Measurements from ENCODE around the gene GMDS.
A peak's percentile ranks its signal among the peaks of the same experiment; 100 is the strongest.

GMDS gene

DNA sequence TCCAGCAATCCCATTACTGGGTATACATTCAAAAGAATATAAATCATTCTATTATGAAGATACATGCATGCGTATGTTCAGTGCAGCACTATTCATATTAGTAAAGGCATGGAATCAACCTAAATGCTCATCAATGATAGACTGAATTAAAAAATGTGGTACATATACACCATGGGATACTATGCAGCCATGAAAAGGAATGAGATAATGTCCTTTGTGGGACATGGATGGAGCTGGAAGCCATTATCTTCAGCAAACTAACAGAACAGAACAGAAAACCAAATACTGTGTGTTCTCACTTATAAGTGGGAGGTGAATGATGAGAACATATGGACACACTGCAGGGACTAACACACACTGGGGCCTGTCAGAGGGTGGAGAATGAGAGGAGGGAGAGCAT is 261.6 kb downstream of the GMDS start:
- no peak for DNase-seq

DNA sequence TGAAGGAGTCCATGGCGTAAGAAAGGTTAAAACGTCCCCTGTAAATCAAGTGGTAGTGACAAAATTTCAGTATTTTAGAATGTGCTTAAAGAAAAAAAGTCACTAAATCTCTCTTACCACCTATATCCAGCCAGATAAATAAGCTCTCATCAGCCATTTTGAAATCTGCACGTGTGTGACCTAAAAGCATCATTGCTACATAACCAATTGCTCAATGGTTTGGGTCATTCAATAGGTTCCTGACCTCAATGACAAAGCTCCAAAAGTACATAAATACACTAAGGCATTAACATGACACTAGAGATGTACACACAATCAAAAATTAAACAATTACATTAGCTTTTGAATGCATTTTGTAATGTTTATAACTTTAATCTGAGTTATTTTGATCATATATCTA is 272.4 kb downstream of the GMDS start:
- no peak for DNase-seq

DNA sequence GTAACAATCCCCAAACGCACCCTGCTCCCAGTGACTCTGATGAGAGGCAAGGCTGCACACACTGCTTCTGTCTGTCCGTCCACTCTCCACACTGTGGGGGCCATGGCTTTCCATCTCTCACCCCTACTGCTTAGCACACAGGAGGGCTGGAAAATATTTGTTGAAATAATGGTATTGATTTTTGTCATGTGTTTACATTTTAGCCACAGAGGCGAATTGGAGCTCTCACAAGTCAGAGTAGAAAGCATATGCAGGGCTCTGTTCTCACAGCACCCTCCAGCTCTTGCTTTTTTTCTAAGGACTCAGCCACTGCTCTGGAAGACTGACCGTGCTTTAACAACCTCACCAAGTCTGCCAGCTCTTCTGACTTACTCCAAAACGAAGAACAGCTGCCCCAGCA is 273.8 kb downstream of the GMDS start:
- DNase-seq: no peak

DNA sequence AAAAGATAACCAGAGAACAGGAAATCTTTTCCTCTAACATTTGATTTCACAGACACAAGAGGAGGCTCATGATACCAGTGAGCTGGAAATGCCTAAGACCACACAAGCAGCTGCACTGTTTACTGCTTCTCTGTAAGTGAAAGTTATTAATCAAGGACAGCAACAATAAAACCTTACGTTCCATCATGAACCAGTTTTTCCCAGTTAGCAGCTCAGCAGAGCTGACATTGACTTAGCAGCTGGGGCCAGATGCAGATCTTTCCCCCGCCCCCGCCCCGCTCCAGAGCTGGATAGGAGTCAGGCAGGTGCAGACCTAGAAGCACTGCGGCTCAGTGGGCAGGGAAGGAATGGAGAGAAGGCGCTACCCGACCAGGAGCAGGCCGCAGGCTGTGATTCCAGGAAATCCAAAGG is 275.2 kb downstream of the GMDS start:
- no peak for DNase-seq

DNA sequence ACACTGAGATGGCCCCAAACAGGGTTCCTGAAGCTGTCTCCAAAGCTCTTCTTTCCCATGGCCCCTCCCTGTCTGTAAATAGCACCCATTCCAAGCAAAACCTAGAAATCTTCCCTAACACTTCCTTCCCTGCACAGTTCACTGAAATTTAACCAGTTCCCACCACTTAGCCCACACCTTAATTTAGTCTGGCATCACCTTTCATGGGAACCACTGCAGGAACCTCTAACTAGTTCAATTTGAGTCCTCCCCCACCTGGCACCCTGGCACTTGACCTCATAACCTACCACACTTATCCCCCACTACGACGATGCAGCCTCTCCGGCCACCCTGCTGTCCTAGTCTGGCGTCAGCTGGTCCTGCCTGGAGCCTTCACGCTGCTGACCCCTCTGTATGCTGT is 278.7 kb downstream of the GMDS start:
- DNase-seq: no peak

DNA sequence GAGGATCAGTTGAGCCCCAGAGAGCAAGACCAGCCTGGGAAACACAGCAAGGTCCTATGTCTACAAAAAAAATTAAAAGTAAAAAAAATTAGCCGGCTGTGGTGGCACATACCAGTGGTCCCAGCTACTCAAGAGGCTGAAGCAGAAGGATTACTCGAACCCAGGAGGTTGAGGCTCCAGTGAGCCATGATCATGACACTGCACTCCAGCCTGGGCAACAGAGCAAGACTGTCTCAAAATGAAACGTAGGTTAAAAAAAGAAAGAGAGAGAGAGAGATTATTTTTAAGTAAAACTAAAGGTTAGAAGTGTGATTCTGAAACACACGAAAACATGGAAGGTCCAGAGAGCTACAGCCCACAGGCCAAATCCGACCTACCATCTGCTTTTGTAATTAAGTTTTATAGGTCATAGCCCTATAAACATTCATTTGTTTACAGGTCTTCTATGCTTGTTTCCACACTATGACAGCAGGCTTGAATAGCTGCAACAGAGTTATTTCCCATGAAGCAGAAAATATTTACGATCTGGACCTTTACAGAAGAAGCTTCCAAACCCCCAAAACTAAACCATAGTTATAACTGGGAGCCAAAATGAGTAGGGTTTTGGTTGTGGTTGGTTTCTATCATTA is 279.7 kb downstream of the GMDS start:
- DNase-seq: no peak

DNA sequence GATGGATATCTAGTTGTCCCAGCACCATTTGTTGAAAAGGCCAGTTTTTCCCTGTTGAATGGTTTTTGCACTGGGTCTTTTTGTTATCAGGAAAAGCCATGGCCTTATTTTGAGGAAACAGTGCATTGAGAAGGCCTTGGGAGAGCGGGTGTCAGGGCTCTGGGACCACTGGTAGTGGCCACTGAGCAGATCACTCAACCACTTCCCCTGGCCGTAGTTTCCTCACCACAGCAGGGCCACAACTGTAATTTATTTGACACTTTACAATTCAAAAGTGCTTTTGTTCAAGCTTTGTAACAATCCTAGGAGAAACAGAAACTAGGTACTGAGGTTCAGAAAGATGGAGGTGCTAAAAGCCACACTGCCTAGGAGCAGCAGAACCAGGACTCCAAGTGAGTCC is 281.8 kb downstream of the GMDS start:
- no peak for DNase-seq

DNA sequence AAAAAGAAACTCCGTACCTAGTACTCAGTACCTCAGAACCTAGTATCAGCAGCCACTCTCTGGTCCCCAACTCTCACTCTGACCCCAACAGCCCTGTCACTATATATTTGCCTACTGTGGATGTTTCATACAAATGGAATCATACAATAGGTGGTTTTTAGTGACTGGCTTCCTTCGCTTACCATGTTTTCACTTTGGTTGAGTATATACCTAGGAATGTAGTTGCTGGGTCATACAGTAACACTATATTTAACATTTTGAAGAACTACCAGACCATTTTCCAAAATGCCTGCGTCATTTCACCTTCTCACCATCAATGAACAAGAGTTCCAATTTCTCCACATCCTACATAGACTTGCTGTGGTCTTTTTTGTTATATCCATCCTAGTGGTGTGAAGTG is 283.2 kb downstream of the GMDS start:
- no peak for DNase-seq

DNA sequence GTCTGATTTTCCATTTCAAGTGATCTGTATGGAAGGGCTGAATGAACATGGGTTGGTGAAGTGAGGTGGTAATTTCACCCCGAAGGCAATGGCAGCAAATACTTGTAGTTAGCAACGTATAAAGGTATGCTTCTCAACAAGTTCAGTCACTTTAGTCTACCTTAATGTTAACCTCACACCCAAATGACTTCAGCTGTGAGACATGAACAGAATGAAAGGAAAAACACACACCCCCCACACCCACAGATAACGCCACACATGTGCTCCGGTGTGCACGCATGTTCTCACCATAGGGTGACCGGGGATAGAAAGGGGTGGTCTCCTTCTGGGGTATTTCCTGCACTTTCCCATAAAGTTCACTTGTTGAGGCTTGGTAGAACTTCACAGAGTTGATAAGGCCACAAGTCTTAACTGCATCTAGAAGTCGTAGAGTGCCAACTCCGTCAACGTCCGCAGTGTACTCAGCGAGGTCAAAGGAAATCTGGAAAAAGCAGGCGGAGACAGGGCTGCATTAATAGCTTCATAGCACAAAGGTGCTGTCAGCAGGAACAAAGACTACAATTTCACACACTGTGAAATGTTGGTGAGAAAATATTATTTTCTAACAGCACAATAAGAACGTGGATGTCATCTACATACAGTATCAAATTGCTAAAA is 284.8 kb downstream of the GMDS start:
- no peak for DNase-seq

DNA sequence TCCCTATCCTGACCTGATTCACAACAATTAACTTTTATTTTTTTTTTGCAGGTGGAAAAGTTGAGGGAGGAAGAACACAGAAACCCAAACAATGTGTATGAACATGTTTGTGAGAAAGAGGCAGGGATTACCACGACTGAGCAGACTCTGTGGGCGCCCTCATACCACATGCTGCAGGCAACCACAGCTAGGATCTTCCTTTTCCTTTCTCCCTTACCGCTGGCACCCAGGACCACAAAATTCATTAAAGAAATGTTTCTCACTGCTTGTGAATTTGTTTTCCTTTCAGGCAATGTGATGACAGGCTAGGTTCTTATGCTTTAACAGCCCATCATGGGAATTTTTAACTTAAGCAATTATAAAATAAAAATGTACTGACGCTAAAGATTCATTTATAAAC is 287.1 kb downstream of the GMDS start:
- no peak for DNase-seq

DNA sequence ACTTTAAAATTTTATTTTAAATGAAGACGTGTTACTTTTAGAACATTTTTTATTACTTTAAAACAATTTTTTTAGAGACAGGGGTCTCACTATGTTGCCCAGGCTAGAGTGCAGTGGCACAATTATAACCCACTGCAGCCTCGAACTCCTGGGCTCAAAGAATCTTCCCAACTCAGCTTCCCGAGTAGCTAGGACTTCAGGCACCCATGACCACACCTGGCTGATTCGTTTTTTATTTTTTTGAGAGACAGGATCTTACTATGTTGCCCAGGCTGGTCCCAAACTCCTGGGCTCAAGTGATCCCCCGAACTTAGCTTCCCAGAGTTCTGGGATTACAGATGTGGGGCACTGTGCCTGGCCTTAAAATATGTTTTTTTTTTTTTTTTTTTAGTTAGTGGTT is 287.7 kb downstream of the GMDS start:
- DNase-seq: no peak

DNA sequence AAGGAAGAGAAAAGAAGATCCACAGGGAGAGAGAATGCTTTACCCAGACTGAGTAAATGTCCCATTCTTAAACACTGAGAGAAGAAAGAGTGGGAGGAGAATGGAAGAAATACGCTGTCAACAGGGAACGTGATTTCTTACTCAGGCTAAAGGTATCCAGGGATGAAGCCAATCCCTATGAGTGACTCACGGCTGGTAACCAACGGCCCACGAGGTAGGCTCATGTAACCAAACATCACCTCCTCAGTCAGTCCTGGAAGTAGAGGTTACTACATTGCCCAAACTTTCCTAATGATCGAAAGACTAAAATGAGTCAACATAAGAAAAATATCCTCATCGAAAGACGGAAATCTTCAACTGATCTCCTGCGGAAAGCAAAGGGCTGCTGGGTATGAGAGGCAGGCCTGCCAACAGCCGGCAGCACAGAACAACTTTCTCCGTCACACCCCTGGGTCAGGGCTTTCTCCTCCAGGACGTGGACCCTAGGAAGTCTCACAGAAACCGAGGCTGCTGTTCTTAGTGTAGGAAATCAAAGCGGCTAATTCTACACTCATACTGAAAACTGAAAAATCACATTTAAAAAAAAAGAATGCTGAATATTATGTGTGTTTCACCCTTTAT is 292.6 kb downstream of the GMDS start:
- no peak for DNase-seq

DNA sequence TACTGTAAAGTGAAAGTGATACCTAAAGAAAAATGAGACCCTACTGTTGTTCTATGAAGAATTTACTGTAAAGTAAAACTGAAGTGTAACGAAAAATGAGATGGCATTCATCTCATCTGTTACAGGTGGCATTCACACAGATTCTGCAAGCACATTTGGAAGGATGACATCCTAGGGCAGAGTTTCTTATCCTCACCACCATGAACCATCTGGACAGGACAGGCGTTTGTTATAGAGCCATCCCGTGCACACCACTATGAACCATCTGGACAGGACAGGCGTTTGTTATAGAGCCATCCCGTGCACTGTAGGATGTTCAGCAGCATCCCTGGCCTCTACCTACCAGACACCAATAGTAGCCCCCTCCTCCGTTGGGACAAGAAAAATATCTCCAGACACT is 294.8 kb downstream of the GMDS start:
- peak in 1 of 14 donors; percentile 38 for DNase-seq

DNA sequence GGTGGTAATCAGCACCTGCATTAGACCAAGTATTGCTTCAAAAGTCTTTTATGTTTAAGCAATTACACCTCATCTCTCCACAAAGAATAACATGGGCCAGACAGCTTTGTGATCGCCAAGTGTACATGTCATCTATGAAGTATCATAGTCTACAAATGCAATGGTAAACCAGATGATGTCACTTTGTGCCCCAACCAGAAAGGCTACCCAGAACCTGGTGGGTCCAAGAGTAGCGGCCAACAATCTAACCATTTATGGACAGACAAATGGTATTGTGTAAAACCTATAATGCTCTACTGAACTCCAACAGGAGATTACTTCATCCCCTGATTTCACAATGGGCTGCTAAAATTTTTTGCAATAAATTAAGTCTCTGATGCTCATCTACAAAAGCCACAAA is 295.9 kb downstream of the GMDS start:
- no peak for DNase-seq

DNA sequence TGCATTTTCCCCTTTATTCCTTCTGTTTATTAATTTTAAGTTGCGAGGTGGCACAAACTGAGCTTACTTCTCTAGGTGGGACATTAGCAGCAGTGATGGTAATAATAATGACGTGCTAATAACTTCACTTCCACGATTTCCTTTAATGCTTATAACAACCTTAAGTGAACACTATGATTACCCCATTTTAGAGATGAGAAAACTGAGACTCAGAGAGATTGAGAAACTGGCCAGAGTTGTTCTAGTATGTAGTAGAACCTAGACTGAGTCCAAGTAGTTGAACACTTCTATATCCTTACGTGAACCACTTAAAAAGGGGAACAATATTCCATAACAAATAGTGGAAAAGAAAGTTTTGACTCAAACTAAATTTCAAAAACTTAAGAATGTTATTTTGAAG is 297.5 kb downstream of the GMDS start:
- DNase-seq: no peak

DNA sequence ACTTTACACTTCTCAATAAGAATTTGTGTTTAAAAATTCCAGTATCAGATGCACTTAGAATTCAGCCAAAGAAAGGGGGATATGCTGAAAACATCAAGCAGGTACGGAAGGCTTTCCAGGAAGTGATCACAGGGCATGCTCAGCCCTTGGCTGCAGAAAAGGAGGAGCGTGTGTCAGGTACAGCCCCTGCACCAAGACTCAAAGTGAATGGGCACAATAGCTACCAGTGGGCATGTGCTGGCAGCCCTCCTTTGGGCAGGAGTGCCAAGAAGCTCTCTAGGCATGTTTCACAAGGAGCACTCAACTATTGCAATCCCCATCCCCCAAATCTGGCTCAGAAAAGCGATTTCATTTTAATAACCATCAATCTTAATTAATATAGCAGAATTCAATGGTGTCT is 298.8 kb downstream of the GMDS start:
- DNase-seq: no peak

DNA sequence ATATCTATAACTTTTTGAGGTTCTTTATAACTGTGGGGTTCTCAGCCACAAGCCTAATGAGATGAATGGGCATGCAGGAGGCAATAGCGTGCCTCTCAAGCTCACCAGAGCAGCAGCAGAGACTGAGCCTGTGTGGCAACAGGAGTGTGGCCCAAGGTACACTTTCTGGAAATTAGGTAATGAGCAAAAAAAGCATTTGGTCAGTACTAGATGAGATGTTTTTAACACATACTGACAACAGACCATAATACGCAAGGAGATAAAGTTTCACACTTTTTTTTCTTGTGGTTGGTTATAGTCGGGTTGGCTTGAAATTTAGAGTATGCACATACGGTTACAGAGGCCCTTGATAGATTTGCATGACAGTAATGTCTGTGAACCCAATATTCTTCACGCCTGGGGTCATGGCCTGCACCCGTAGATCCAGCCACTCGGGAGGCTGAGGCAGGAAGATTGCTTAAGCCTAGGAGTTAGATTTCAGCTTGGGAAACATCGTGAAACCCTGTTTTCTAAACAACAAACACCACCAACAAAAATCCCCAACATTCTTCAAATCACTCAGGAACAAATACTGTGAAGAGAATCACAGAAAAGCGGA is 300.1 kb downstream of the GMDS start:
- DNase-seq: no peak

DNA sequence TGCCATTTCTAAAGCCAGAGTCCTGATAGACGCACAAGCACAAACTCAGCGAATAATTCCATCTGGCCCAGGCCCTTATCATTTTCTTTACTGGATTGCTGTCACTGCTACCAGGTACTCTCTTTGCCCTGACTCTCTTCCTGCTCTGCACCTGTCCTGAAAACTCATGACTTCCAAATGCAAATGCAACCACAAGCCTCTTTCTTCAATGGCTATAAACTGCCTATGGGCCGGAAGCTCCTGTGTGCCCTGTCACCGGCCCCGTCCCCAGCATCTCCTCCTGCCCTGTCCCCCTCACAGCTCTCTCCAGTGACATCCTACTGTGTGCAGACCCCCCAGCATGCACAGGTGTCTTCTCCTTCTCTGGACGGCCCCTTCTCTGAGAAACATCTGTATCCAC is 302.6 kb downstream of the GMDS start:
- DNase-seq: no peak

DNA sequence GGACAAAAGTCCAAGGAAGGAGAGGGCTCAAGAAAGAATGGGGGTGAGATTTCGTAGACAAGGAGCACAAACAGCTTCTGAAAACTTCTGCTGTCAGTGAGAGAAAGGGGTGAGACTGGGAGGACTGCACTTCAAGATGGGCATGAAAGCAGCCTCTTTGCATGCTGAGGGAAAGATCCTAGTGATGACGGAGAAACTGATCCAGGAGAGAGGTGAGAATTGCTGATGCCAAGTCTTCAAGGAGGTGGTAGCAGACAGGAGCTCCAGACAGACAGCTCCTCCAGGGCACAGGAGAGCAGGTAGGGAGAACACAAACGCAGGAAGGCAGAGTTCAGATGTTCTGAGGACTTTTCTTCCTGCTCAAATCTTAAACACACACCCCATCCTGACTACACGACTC is 303.9 kb downstream of the GMDS start:
- DNase-seq: no peak

DNA sequence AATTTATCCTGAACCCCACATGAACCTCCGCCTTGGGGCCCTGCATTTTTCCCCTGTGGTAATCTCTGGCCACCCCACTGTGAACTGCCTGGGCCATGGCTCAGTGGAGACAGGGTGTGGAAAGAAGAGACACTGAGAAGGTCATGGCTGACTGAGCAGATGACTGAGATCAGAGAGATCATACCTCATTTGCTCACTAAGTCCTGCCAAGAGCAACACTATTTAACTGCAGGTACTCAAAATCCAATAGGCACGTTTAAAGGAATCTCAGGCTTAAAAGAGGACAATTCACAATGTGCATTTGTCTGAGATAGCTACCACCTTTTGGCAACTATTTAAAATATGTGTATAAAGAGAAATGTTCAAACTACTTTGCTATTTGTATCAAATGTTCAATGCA is 305.0 kb downstream of the GMDS start:
- DNase-seq: no peak

DNA sequence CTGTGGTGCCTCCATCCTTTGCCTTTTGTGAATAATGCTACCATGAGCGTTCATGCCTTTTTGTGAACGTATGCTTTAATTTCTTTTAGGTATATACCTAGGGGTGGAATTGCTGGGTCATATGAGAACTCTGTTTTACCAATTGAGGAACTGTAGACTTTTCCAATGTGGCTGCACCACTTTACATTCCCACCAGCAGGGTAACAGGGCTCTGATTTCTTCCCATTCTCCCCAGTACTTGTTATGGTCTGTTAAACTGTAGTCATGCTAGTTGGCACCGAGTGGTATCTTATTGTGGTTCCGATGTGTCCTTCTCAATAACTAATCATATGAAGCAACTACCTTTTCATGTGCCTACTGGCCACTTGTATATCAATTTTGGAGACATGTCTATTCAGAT is 312.1 kb downstream of the GMDS start:
- DNase-seq: no peak

DNA sequence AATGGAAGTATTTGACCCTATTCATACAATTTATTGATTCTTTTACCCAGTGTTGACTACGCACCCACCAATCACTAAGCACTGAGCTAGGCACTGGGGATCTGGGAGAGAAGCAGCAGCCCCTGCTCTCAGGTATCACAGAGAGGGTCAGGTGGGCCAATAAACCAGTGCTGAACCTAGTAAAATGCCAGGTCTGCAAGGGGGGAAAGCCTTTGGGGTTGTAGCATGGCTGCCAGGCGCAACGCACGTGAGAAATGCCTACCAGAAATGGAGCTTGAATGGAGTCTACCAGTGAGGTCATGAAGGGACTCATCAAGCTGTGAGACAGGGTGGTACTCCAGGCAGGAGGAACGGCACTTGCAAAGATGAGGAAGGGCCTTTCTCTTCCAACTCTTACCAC is 313.6 kb downstream of the GMDS start:
- no peak for DNase-seq

DNA sequence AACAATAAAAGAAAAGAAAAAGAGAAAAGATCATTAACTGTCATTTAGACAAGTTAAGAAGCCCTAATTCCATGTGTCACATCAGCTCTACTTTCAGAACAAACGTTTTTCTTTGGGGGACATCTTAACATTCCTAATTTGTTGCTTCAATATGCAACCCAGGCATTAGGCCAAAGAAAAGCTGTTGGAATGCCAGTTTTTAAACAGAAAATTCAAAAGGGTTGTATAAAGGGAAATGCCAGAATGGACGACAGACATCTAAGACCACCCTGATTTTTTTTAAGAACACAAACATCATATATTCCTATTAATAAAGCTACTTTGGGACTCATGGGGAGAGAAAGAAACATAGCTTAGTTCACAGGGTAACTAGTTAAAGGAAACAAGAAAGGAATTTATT is 315.0 kb downstream of the GMDS start:
- no peak for DNase-seq

DNA sequence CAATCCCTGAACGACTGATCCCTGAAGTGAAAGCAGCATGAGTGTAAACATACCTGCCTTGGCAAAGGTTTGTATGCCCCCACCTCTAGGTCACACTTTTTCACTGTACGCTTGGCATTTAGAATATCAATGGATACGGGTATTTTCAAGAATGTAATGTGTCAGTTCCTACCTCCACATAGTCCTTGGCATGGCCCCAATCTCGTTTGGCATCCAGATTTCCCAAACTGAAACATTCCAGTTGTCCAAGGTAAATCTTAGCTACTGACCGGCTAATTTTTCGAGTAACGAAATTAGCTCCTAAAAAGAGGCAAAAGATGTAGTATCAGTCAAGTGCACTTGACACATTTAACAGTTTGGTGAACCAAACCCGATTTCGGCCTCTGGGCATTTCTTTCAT is 315.5 kb downstream of the GMDS start:
- DNase-seq: no peak

Measured in C1 segment of cervical spinal cord (tissue), 14 donors.